Hematopoietic multipotent progenitor cell treated with erythropoietin and hydrocortisone succinate and interleukin-3 and kit ligand, for 4 days (in vitro differentiated cells): ENCODE results near the gene OR51B2.
"Not testable (repeated sequence)": the region's sequence is repeated elsewhere in the genome, so short reads cannot be mapped to it uniquely, and the experiment has no call there.

Experiments
- DNase-seq: peaks from one replicate; pipeline ENCODE4 v3.0.0-alpha.2; 2015

The OR51B2 gene

GRCh38 chr11:5324197-5324596 lies at the start of gene OR51B2:
Gene OR51B2 (minus strand): TSS chr11:5324297. CDS start chr11:5324297, 0 bp downstream.
- no peak for DNase-seq

- peak; percentile 84 for DNase-seq
Measured at GRCh38 chr11:5369789-5370188, 45.7 kb upstream of the OR51B2 start.

- DNase-seq, result no peak
Measured at GRCh38 chr11:5368502-5369043, 44.5 kb upstream of the OR51B2 start.

GRCh38 chr11:5367448-5368074 lies 43.5 kb upstream of the OR51B2 start:
- no peak for DNase-seq

- no peak for DNase-seq
Measured at GRCh38 chr11:5366856-5367255, 42.8 kb upstream of the OR51B2 start.

- DNase-seq, result not testable (repeated sequence)
Measured at GRCh38 chr11:5366365-5366764, 42.3 kb upstream of the OR51B2 start.

GRCh38 chr11:5364214-5364613 lies 40.1 kb upstream of the OR51B2 start:
- no peak for DNase-seq

- no peak for DNase-seq
Measured at GRCh38 chr11:5363679-5364078, 39.6 kb upstream of the OR51B2 start.

- no peak for DNase-seq
Measured at GRCh38 chr11:5362017-5362625, 38.0 kb upstream of the OR51B2 start.

GRCh38 chr11:5356031-5356430 lies 31.9 kb upstream of the OR51B2 start:
- not testable (repeated sequence) for DNase-seq

GRCh38 chr11:5351208-5351607 lies 27.1 kb upstream of the OR51B2 start, which contains the start of gene OR51B6:
Gene OR51B6 (plus strand): TSS chr11:5351508. CDS start chr11:5351508, 0 bp downstream.
- DNase-seq, result no peak

- DNase-seq, result no peak
Measured at GRCh38 chr11:5349550-5349949, 25.5 kb upstream of the OR51B2 start.

GRCh38 chr11:5348551-5349194 lies 24.6 kb upstream of the OR51B2 start:
- peak; percentile 39 for DNase-seq

GRCh38 chr11:5345831-5346230 lies 21.7 kb upstream of the OR51B2 start:
- no peak for DNase-seq

GRCh38 chr11:5343474-5344335 lies 19.6 kb upstream of the OR51B2 start, which contains the start of gene OR51B5:
Gene OR51B5 (minus strand): TSS chr11:5343524. CDS start chr11:5343524, 0 bp downstream.
- DNase-seq, result no peak

- no peak for DNase-seq
Measured at GRCh38 chr11:5339771-5340322, 15.8 kb upstream of the OR51B2 start.

- not testable (repeated sequence) for DNase-seq
Measured at GRCh38 chr11:5337253-5337652, 13.2 kb upstream of the OR51B2 start.

GRCh38 chr11:5336331-5336730 lies 12.2 kb upstream of the OR51B2 start:
- DNase-seq, result no peak

- DNase-seq, result peak; percentile 81
Measured at GRCh38 chr11:5335170-5335569, 11.1 kb upstream of the OR51B2 start.

- peak; percentile 43 for DNase-seq
Measured at GRCh38 chr11:5317292-5317691, 6.8 kb downstream of the OR51B2 start.

- not testable (repeated sequence) for DNase-seq
Measured at GRCh38 chr11:5313326-5314023, 10.6 kb downstream of the OR51B2 start.

- DNase-seq, result no peak
Measured at GRCh38 chr11:5310423-5310822, 13.7 kb downstream of the OR51B2 start.
